Measurements from ENCODE around the gene GLB1L3.

GLB1L3 gene

DNA sequence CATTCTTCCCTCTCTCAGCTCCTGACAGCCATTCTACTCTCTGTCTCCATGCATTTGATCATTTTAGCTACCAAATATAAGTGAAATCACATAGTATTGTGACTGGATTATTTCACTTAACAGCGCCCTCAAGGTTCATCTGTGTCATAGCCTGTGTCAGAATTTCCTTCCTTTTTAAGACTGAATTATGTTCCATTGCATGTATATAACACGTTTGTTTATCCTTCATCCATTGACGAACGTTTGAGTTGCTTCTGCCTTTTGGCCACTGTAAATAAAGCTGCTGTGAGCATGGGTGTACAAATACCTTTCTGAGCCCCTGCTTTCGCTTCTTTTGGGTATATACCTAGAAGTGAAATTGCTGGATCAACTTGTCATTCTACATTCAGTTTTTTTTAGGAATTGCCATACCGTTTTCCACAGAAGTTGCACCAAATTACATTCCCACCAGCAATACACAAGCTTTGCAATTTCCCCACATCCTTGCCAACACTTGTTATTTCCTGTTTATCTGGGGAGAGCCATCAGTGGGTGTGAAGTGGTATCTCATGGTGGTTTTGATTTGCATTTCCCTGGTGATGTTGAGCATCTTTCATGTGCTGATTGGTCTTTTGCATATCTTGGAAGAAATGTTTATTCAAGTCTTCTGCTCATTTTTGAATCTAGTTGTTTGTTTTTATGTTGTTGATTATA, 73.1 kb downstream of the GLB1L3 start:
- H3K9ac ChIP-seq (ENCODE audit: low read length): no peak overlapping the region
- no peaks in the 10 kb centered on the region for H3K9me3 ChIP-seq (ENCODE audit: insufficient read depth, low read length)
- no peak overlapping the region for H3K27ac ChIP-seq (ENCODE audit: low read depth, low read length)
- no peaks in the 10 kb centered on the region for H3K9me2 ChIP-seq (replicated peaks; ENCODE audit: insufficient read depth, low read length)
- H4K20me1 ChIP-seq (ENCODE audit: low read depth, low read length): no peaks in the 10 kb centered on the region
- no peaks in the 10 kb centered on the region for H3K27me3 ChIP-seq (ENCODE audit: low read length)
- no peaks in the 10 kb centered on the region for H3F3A ChIP-seq (ENCODE audit: insufficient read depth)
- H3K4me2 ChIP-seq (ENCODE audit: low read depth, low read length, poor library complexity, severe bottlenecking): no peak overlapping the region
- TF ChIP-seq EZH2phosphoT487 (conservative IDR thresholded peaks at IDR 0.05; ENCODE audit: low read length): no peak
- TF ChIP-seq, protein P1, sequence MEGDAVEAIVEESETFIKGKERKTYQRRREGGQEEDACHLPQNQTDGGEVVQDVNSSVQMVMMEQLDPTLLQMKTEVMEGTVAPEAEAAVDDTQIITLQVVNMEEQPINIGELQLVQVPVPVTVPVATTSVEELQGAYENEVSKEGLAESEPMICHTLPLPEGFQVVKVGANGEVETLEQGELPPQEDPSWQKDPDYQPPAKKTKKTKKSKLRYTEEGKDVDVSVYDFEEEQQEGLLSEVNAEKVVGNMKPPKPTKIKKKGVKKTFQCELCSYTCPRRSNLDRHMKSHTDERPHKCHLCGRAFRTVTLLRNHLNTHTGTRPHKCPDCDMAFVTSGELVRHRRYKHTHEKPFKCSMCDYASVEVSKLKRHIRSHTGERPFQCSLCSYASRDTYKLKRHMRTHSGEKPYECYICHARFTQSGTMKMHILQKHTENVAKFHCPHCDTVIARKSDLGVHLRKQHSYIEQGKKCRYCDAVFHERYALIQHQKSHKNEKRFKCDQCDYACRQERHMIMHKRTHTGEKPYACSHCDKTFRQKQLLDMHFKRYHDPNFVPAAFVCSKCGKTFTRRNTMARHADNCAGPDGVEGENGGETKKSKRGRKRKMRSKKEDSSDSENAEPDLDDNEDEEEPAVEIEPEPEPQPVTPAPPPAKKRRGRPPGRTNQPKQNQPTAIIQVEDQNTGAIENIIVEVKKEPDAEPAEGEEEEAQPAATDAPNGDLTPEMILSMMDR (IDR thresholded peaks at IDR 0.05; ENCODE audit: insufficient read depth, low read length, poor library complexity, severe bottlenecking): no peak
- no peak overlapping the region for H2AFZ ChIP-seq (ENCODE audit: low read depth, low read length, severe bottlenecking)
- H3K4me3 ChIP-seq (ENCODE audit: insufficient read depth, low read length, poor library complexity, severe bottlenecking): no peak overlapping the region
- H3K36me3 ChIP-seq (ENCODE audit: low read length): no peaks in the 10 kb centered on the region
- no peaks in the 10 kb centered on the region for H3K79me2 ChIP-seq (ENCODE audit: insufficient read depth, low read length)

DNA sequence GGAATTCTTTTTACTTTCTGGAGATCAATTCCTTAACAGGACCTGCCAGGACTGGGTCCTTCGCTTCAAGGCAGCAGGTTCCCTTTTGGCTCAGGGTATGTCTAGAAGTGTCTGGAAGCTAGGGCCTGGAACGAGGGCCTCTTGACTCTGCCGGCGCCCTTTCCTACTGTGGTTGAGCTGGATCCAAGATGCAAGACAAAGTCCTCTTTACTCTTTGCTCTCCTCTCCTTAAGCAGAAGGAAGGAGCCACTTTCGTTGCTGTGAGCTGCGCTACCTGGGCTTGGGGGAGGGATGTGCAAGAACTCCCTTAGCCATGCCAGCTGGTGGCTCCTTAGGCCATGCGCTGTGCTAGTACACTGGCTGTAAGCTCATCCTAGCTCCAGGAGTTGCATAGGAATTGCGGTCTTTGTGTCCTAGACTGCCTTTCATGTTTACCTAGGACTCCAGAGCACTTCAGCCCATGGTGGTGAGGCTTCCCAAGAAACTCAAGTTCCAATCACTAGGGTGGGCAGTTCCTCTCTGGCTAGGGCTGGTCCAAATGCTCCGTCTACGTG, 73.7 kb downstream of the GLB1L3 start:
- H3K9me3 ChIP-seq (ENCODE audit: insufficient read depth, low read length): no peaks in the 10 kb centered on the region
- no peak overlapping the region for H2AFZ ChIP-seq (ENCODE audit: low read depth, low read length, severe bottlenecking)
- no peak overlapping the region for H3K4me3 ChIP-seq (ENCODE audit: insufficient read depth, low read length, poor library complexity, severe bottlenecking)
- H4K20me1 ChIP-seq (ENCODE audit: low read depth, low read length): no peaks in the 10 kb centered on the region
- no peaks in the 10 kb centered on the region for H3K9me2 ChIP-seq (replicated peaks; ENCODE audit: insufficient read depth, low read length)
- H3K4me2 ChIP-seq (ENCODE audit: low read depth, low read length, poor library complexity, severe bottlenecking): no peak overlapping the region
- no peak overlapping the region for H3K27ac ChIP-seq (ENCODE audit: low read depth, low read length)
- H3K27me3 ChIP-seq (ENCODE audit: low read length): no peaks in the 10 kb centered on the region
- H3K36me3 ChIP-seq (ENCODE audit: low read length): no peaks in the 10 kb centered on the region
- TF ChIP-seq, protein P1 (IDR thresholded peaks at IDR 0.05; ENCODE audit: insufficient read depth, low read length, poor library complexity, severe bottlenecking): no peak
- no peak for TF ChIP-seq EZH2phosphoT487 (conservative IDR thresholded peaks at IDR 0.05; ENCODE audit: low read length)
- H3F3A ChIP-seq (ENCODE audit: insufficient read depth): no peaks in the 10 kb centered on the region
- H3K9ac ChIP-seq (ENCODE audit: low read length): no peak overlapping the region
- H3K79me2 ChIP-seq (ENCODE audit: insufficient read depth, low read length): no peaks in the 10 kb centered on the region

DNA sequence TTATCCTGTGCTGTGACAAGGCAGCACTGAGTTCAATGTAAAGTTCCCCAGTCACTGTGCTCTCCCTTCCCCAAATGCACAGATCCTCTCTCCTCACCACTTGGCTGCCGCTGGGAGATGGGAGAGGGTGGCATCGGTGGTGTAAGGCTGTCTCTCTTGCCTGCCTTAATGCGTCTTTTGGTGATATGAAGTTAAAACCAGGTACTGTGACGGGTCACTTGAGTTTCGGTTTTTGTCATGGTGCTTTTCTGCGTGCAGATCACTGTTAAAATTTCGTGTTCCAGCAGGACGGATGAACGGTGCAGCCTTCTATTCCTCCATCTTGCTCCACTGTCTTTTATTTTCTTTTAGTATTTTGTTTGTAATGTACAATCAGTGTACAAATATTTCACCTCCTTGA, 74.2 kb downstream of the GLB1L3 start:
- TF ChIP-seq EZH2phosphoT487 (conservative IDR thresholded peaks at IDR 0.05; ENCODE audit: low read length): no peak
- TF ChIP-seq, protein P1 (IDR thresholded peaks at IDR 0.05; ENCODE audit: insufficient read depth, low read length, poor library complexity, severe bottlenecking): no peak
- Histone ChIP-seq H3K79me2 (ENCODE audit: insufficient read depth, low read length) (no peaks in the 10 kb centered on the region), H2AFZ (ENCODE audit: low read depth, low read length, severe bottlenecking) (no peak overlapping the region), H3K27ac (ENCODE audit: low read depth, low read length) (no peak overlapping the region), H3F3A (ENCODE audit: insufficient read depth) (no peaks in the 10 kb centered on the region), H4K20me1 (ENCODE audit: low read depth, low read length) (no peaks in the 10 kb centered on the region), H3K9ac (ENCODE audit: low read length) (no peak overlapping the region), H3K36me3 (ENCODE audit: low read length) (no peaks in the 10 kb centered on the region), H3K4me2 (ENCODE audit: low read depth, low read length, poor library complexity, severe bottlenecking) (no peak overlapping the region), H3K27me3 (ENCODE audit: low read length) (no peaks in the 10 kb centered on the region), H3K9me2 (replicated peaks; ENCODE audit: insufficient read depth, low read length) (no peaks in the 10 kb centered on the region), H3K9me3 (ENCODE audit: insufficient read depth, low read length) (no peaks in the 10 kb centered on the region), H3K4me3 (ENCODE audit: insufficient read depth, low read length, poor library complexity, severe bottlenecking) (no peak overlapping the region)
